HG03521 (cell line): Measurements from ENCODE around the gene CBX1.

Source experiments
- ATAC-seq: cut with Tn5 transposase; IDR thresholded peaks from one replicate; pipeline ENCODE4 v1.9.1; 2021; ENCODE audit warnings: mild to moderate bottlenecking, moderate library complexity; ENCODE audit not compliant: unreplicated experiment

Gene CBX1

DNA sequence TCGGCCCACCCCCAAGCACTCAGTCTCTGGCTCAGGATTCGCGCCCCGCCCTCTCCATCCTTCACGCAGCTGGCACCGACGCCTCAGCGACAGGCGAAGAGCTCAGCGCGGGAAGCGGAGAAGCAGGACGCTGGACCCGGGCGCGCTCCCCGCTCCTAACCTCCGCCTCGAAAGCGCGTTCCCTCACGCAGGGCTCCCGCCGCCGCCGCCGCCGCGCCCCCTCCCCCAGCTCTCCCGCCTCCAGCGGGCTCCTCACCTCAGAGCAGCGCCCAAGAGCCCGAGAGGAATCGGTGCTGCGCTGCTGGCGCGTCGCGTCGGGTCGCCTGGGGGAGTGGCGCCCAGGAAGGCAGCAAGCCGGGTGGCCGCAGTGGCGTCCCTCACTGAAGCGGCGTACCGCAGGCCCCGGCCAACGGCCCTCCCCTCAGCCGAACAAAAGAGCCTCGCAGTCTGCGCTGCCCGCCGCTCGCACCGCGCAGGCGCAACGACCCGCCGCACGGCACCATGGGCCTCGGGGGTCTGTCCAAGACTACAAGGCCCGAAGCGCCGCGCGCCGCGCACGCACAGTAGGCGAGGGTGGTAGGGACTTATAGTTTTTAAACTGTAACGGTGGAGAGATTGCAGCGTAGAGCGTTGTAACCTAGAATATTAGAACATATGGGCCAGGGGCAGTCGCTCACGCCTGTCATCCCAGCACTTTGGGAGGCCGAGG lies at the start of gene CBX1:
TSS of gene CBX1 (minus strand) at position 467 of the 709 bp plus-strand sequence. CDS start 24,474 bp downstream, outside the sequence.
- ATAC-seq: peak; percentile 94

- ATAC-seq: no peak
Observed at GRCh38 chr17:48150597-48151001, 49.3 kb upstream of the CBX1 start.

GRCh38 chr17:48149787-48150463 lies 48.6 kb upstream of the CBX1 start:
- ATAC-seq: no peak

- no peak for ATAC-seq
Observed at GRCh38 chr17:48148854-48149786, 47.8 kb upstream of the CBX1 start.

DNA sequence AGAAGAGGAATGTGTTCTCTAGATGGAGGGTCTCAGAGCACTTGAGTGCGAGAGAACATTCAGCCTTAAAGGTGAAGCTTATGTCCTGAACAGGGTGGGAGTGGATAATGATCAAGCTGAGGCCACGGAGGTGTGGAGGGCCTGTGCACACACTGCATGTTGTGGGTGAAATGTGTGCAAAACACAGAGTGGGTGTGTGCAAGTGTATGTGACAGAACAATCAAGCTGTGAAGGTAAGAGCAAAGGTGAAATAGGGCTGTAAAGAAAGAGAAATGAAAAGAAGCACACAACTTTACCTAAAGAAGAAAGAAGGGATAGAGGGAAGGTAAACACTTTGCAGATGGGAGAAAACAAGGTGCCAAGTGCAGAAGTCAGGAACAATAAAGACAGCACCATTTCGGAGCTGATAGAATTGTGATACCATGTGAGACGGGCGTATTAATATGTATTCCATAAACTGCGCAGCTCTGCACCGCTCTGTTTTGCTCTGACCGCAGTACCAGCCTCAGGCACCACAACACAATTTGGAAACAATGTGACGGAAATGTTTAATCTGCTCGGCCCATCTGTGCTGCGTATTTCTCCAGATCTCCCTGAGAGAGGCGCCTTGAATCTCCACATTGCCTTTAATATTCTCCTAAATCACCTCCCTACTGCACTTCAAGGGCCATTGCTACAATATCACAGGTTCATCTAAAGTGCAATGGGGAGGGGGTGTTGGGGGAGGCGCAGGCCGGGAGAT lies 46.9 kb upstream of the CBX1 start:
- no peak for ATAC-seq

DNA sequence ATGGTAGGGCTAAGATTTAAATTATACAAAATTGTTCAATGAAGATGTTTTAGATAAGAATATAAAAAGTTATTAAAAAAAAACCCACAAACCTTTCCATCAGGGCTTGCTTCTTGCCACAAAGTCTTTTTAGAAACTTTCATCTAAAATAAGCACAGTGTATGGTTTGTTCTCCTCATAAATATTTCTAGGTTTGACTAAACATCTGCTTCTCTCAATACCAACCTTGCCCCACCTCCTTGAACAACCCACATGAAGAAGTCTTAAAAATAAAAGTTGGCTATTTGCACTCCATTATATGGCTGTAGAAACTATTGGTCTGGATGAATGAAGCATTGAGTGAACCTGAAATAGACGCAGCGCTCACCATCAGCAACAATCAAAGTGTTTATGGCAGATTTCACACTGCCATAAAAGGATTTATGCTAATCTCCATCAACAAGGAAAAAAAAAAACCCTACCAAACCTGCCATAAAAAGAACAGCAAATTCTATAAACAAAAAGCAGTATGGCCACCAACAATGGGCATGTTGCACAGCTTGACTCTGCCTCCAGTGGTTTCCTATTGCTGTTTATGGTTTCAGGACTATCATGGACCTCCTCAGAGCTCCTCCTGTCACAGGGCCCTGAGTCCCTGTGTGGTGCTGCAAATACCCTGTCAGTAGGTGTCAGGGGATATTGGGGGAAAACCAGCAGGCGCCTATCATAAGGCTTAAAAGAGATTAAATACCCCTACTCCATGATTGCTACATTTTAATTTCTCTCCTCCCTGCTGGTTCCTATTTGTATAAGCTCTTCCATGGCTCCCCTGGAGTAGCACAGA lies 43.9 kb upstream of the CBX1 start:
- ATAC-seq: no peak

DNA sequence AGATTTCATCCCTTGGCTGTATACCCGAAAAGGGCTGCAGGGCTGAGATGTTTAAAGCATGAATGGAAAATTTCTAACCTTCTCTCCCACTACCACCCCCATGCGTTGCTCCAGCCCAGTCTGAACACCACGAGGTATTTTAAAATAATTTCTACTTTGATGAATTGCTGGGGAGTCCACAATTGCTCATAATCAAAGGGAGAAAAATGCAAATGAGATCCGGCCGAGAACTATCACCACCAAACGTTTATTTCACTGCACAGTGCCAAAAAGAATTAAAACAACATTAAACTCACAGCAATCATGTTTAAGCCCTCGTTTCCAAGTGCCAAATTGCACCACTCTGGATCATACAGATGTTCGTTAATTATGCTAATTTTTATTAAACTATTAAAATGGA lies 43.0 kb upstream of the CBX1 start:
- no peak for ATAC-seq

GRCh38 chr17:48143629-48144028 lies 42.4 kb upstream of the CBX1 start:
- no peak for ATAC-seq

DNA sequence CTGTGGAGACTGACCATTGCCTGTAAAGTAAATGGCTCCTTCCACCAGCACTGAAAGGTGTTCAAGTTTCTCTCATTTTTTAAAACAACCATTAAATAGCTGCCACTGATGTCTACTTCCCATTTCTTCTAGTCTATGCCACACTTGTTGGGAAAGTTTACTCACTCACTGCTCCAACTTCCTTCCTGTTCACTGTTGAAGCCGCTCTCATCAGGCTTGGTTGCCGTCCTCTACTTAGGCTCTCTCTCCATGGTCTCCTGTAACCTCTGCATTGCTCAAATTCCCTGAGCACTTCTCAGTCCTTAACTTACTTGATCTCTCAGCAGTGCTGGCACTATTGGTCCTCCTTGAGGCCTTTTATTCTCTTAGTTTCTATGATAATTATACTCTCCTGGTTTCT lies 38.7 kb upstream of the CBX1 start:
- ATAC-seq: no peak

- ATAC-seq: no peak
Observed at GRCh38 chr17:48137656-48138055, 36.4 kb upstream of the CBX1 start.

DNA sequence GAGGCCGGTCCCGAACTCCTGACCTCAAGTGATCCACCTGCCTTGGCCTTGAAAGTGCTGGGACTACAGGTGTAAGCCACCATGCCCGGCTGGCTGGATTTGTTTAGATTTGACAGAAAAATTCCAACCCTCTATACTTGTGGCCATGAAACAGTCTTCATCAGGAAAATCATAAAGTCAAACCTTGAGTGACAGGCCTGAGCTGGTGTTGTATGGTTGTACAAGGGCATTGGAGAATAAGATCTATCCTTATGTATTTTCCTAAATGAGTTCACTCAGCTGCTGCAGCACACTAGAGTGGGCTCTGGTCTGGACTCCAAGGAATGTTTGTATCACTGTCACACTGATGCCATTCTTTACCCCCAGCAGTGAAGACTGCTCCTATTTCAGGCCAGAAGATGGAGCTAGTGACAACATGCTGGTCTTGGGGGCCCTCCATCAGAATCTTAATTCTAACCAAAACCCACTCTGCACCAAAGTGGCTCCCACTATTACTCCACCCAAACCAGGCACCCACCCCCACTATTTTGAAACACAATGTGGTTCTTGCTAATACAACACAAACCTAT lies 33.7 kb upstream of the CBX1 start:
- ATAC-seq: no peak

DNA sequence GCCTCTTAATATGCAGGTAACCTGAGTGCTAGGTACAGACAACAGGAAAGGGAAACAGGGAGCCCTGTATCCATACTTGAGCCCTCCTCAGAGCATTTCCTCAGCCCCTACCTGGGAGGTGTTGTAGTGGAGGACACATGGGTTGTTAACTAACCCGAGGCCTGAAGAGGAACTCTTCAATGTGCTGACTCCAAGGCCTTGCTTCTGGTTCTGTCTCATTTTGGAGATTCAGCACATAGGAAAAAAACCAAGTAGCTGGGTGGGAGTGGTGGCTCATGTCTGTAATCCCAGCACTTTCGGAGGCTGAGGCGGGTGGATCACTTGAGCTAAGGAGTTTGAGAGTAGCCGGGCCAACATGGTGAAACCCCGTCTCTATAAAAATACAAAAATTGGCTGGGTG lies 31.1 kb upstream of the CBX1 start:
- ATAC-seq: no peak

GRCh38 chr17:48131216-48131824 lies 30.0 kb upstream of the CBX1 start:
- ATAC-seq: no peak

- ATAC-seq: no peak
Observed at GRCh38 chr17:48129981-48130380, 28.7 kb upstream of the CBX1 start.

- ATAC-seq: no peak
Observed at GRCh38 chr17:48128400-48128799, 27.1 kb upstream of the CBX1 start.

- ATAC-seq: no peak
Observed at GRCh38 chr17:48127371-48128051, 26.2 kb upstream of the CBX1 start.

GRCh38 chr17:48126532-48126850 lies 25.2 kb upstream of the CBX1 start:
- ATAC-seq: no peak

- no peak for ATAC-seq
Observed at GRCh38 chr17:48125829-48126531, 24.7 kb upstream of the CBX1 start.
